SK-N-SH treated with all-trans-retinoic acid at 6 μM for 48 hours (cell line): Measurements from ENCODE around the gene STK32B.
"Not testable (repeated sequence)": the region's sequence is repeated elsewhere in the genome, so short reads cannot be mapped to it uniquely, and the experiment has no call there.

Source experiments
- ATAC-seq: fragments of 200-7000 bp; cut with Tn5 transposase; 3 replicates; pipeline ENCODE4 v1.9.1; 2020; ENCODE audit warnings: mild to moderate bottlenecking, moderate library complexity
- BACH2 ChIP-seq: fragments of 250-450 bp; sonication (Bioruptor Pico); IDR thresholded peaks from 2 replicates; pipeline ENCODE4 v1.9.0; 2021; ENCODE audit warnings: mild to moderate bottlenecking, borderline replicate concordance
- CSDC2 ChIP-seq: fragments of 250-450 bp; sonication (Bioruptor Pico); IDR thresholded peaks from 2 replicates; pipeline ENCODE4 v1.5.0; 2020; ENCODE audit warnings: mild to moderate bottlenecking, moderate library complexity
- CSRNP3 ChIP-seq: fragments of 250-450 bp; sonication (Bioruptor Pico); IDR thresholded peaks from 2 replicates; pipeline ENCODE4 v1.5.1; 2021; ENCODE audit warnings: mild to moderate bottlenecking, moderate library complexity
- ESRRG ChIP-seq: fragments of 250-450 bp; sonication (Bioruptor Pico); IDR thresholded peaks from 2 replicates; pipeline ENCODE4 v1.6.1; 2021; ENCODE audit warnings: mild to moderate bottlenecking
- GLIS3 ChIP-seq: fragments of 250-450 bp; sonication (Bioruptor Pico); IDR thresholded peaks from 2 replicates; pipeline ENCODE4 v1.5.0; 2020; ENCODE audit warnings: mild to moderate bottlenecking, moderate library complexity
- ISL1 ChIP-seq: fragments of 250-450 bp; sonication (Bioruptor Pico); IDR thresholded peaks from 2 replicates; pipeline ENCODE4 v2.1.2; 2022; ENCODE audit warnings: mild to moderate bottlenecking, moderate library complexity
- OSR1 ChIP-seq: fragments of 250-450 bp; sonication (Bioruptor Pico); IDR thresholded peaks from 2 replicates; pipeline ENCODE4 v1.8.0; 2022; ENCODE audit warnings: moderate library complexity, mild to moderate bottlenecking, inconsistent platforms
- POU6F1 ChIP-seq: fragments of 250-450 bp; sonication (Bioruptor Pico); IDR thresholded peaks from 2 replicates; pipeline ENCODE4 v1.8.0; 2021; ENCODE audit warnings: low read depth, mild to moderate bottlenecking, moderate library complexity, borderline replicate concordance
- PPARA ChIP-seq: fragments of 250-450 bp; sonication (Bioruptor Pico); IDR thresholded peaks from 2 replicates; pipeline ENCODE4 v1.5.0; 2020; ENCODE audit warnings: mild to moderate bottlenecking, borderline replicate concordance
- RARB ChIP-seq: fragments of 250-450 bp; sonication (Bioruptor Pico); IDR thresholded peaks from 2 replicates; pipeline ENCODE4 v1.8.0; 2021; ENCODE audit warnings: mild to moderate bottlenecking, moderate library complexity
- SNAI2 ChIP-seq: fragments of 250-450 bp; sonication (Bioruptor Pico); IDR thresholded peaks from 2 replicates; pipeline ENCODE4 v1.5.0; 2020; ENCODE audit warnings: mild to moderate bottlenecking, moderate library complexity
- TOX ChIP-seq: fragments of 250-450 bp; sonication (Bioruptor Pico); IDR thresholded peaks from 2 replicates; pipeline ENCODE4 v1.8.0; 2021; ENCODE audit warnings: mild to moderate bottlenecking, moderate library complexity, borderline replicate concordance
- ZC3H10 ChIP-seq: fragments of 250-450 bp; sonication (Bioruptor Pico); IDR thresholded peaks from 2 replicates; pipeline ENCODE4 v1.5.1; 2021; ENCODE audit warnings: mild to moderate bottlenecking, moderate library complexity
- ZFP3 ChIP-seq: fragments of 250-450 bp; sonication (Bioruptor Pico); IDR thresholded peaks from 2 replicates; pipeline ENCODE4 v1.5.0; 2020; ENCODE audit warnings: mild to moderate bottlenecking, moderate library complexity
- ZNF565 ChIP-seq: fragments of 450-650 bp; formaldehyde crosslinking; conservative IDR thresholded peaks from 2 replicates; pipeline ENCODE4 v1.5.0; 2020; ENCODE audit warnings: low read depth, mild to moderate bottlenecking, moderate library complexity
- ZNF70 ChIP-seq: fragments of 450-650 bp; formaldehyde crosslinking; IDR thresholded peaks from 2 replicates; pipeline ENCODE4 v1.5.0; 2020; ENCODE audit warnings: mild to moderate bottlenecking, moderate library complexity
- ZNF8 ChIP-seq: fragments of 450-650 bp; formaldehyde crosslinking; IDR thresholded peaks from 2 replicates; pipeline ENCODE4 v1.5.0; 2020; ENCODE audit warnings: mild to moderate bottlenecking, moderate library complexity

Gene STK32B

DNA sequence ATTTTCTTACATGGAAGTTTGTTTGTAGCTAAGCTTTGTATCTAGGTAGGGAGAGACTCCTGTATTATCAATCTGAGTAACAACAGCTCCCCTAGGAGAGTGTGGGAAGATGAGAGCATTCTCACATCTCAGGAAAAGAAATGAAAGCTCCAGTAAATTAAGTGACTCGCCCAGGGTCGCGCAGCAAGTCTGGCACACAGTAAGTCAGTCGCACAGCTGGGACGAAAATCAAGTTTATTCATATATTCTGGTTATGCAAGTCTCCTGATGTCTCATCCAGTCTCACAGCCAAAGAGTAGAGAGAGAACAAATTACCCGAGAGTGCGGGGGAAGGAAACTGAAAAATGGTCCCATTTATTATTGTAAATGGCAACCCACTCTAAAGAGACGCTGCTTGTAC lies 216.1 kb downstream of the STK32B start (continued):
- no peak for TF ChIP-seq CSRNP3
- TF ChIP-seq ZNF8 (CRISPR knock-in tag), result no peak
- TF ChIP-seq, all 23 proteins: peak for 0

DNA sequence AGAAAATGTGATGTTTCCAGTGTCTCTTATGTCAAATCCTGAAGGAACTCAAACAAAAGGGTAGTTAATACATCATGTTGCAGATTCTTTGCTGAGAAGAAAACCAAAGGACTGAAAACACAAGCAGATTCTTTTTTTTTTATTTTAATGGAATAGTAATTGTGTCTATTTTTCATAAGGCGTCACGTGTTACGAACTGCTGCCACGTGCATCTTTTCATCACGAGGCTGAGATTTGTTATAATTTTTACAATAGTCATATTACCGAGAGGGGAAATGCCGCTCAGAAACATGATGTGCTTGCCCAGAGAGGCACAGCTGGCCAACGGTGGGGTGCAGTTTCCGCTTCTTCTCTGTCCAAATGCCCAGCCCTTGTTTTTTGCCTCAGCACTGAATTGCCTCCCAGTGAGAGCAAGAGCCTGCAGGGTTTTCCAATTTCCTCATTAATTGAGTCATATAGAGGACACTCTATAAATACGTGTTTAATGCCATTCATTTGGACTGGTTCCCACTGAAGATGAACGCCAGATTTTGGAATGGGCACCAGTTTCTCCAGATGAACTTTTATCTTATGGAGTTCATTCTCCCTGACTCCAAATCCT lies 225.3 kb downstream of the STK32B start:
- no peak for ATAC-seq

DNA sequence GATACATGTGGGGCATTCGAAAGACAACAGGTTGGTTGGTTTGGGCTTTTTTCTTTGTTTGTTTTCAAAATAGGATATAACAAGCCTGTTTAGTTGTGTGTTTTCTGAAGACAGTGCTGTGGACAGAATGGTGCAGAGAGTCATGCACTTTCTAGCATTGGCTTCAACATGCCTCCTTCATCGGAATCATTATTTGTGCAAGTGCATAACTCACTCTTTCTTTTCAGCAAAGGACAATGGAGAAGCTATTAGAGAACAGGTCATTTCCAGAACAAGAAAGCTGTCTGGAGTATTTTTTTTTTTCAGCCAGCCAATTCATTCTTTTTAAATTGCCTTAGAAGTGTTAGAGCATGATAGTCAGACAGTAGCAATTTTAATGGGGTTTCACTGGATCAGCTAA lies 225.8 kb downstream of the STK32B start:
- TF ChIP-seq RARB (no peak), BACH2 (no peak), CSRNP3 (no peak), ESRRG (no peak), ZC3H10 (CRISPR knock-in tag) (no peak), ISL1 (CRISPR knock-in tag) (no peak), TOX (no peak), SNAI2 (no peak), ZNF70 (no peak), CSDC2 (no peak), ZNF565 (CRISPR knock-in tag) (no peak)
- ATAC-seq, result no peak

More for the DNA sequence above, 225.3 kb downstream of the STK32B start:
- TF ChIP-seq BACH2, result no peak

DNA sequence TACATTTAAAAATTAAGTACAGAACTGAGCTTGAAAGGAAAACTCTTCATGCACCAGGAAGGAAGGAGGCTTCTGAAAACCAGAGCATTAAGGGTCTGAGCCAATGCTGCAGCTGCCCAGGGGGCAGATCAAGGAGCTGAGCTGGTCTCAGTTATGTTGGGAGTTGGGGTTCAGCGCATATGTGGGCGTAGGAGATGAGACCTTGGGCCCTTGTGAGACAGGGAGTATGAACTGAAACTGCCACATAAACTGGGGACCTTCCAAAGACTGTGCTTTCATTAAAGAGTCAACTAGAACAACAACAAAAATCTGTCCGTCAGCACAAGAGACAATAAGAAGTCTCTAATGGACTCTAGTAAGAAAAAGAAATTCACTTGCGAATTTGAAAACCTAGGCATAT lies 226.9 kb downstream of the STK32B start:
- TF ChIP-seq ISL1 (CRISPR knock-in tag), result no peak
- no peak for ATAC-seq

DNA sequence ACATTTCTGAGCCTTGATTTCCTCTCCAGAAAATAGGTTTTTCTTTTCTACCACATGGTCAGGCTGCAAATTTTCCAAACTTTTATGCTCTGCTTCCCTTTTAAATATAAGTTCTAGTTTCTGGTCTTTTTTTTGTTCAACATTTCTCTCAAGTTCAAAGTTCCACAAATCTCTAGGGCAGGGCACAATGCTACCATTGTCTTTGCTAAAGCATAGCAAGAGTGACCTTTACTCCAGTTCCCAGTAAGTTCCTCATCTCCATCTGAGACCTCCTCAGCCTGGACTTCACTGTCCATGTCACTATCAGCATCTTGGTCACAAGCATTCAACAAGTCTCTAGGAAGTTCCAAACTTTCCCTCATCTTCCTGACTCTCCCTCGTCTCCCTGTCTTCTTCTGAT lies 228.8 kb downstream of the STK32B start:
- ATAC-seq, result not testable (repeated sequence)

DNA sequence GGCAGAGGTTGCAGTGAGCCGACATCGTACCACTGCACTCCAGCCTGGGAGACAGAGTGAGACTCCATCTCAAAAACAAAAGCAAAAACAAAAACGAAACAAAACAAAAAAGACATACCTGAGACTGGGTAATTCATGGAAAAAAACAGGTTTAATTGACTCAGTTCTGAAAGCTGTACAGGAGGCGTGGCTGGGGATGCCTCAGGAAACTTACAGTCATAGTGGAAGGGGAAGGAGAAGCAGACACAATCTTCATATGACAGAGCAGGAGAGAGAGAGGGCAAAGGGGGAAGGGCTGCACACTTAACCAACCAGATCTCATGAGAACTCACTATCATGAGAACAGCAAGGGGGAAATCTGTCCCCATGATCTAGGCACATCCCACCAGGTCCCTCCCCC lies 229.5 kb downstream of the STK32B start:
- ATAC-seq, result no peak
- no peak for TF ChIP-seq ZFP3
- TF ChIP-seq PPARA, result no peak
- TF ChIP-seq RARB, result no peak

GRCh38 chr4:5283837-5284236 lies 232.6 kb downstream of the STK32B start:
- no peak for TF ChIP-seq BACH2
- no peak for TF ChIP-seq POU6F1
- no peak for TF ChIP-seq PPARA
- TF ChIP-seq ESRRG, result no peak
- no peak for TF ChIP-seq GLIS3 (CRISPR knock-in tag)
- TF ChIP-seq, all 23 proteins: peak for 0
- ATAC-seq, result no peak

GRCh38 chr4:5284517-5284916 lies 233.2 kb downstream of the STK32B start:
- no peak for ATAC-seq
- TF ChIP-seq BACH2 (no peak), TOX (no peak), ZNF8 (CRISPR knock-in tag) (no peak), ZNF70 (no peak), CSRNP3 (no peak), OSR1 (no peak), ZC3H10 (CRISPR knock-in tag) (no peak), RARB (no peak), ESRRG (no peak)
